Jurkat, Clone E6-1 (cell line): ENCODE measurements around the gene CFAP46.
"Not testable (repeated sequence)": the region's sequence is repeated elsewhere in the genome, so short reads cannot be mapped to it uniquely, and the experiment has no call there.

Source experiments
- DNase-seq: peaks from one replicate; pipeline ENCODE4 v3.0.0-alpha.2; 2011; ENCODE audit warnings: low read depth, low spot score
- H3K4me3 ChIP-seq: 2 replicates; pipeline ENCODE4 v1.5.1; 2011; ENCODE audit warnings: mild to moderate bottlenecking, low read length, control low read depth, moderate library complexity

CFAP46 gene

GRCh38 chr10:132890301-132890700, 52.1 kb downstream of the CFAP46 start:
- DNase-seq = no peak
- no peak overlapping the region for H3K4me3 ChIP-seq

- DNase-seq = no peak
- H3K4me3 ChIP-seq = no peak overlapping the region
These were observed 52.8 kb downstream of the CFAP46 start for GRCh38 chr10:132889556-132889955.

GRCh38 chr10:132888898-132889490, 53.4 kb downstream of the CFAP46 start:
- no peak for DNase-seq
- H3K4me3 ChIP-seq = no peak overlapping the region

- H3K4me3 ChIP-seq, DNase-seq: not testable (repeated sequence)
These were observed 53.9 kb downstream of the CFAP46 start for GRCh38 chr10:132888446-132888845.

GRCh38 chr10:132886211-132887099, 55.9 kb downstream of the CFAP46 start:
- no peak for DNase-seq
- H3K4me3 ChIP-seq = no peak overlapping the region

- no peak for DNase-seq
- H3K4me3 ChIP-seq = no peak overlapping the region
These were observed 56.7 kb downstream of the CFAP46 start for GRCh38 chr10:132885451-132886210.

- no peak for DNase-seq
- no peak overlapping the region for H3K4me3 ChIP-seq
These were observed 57.6 kb downstream of the CFAP46 start for GRCh38 chr10:132884691-132885271.

GRCh38 chr10:132884041-132884440, 58.3 kb downstream of the CFAP46 start:
- no peak for DNase-seq
- H3K4me3 ChIP-seq = no peak overlapping the region

GRCh38 chr10:132883391-132883881, 58.9 kb downstream of the CFAP46 start:
- no peak for DNase-seq
- no peak overlapping the region for H3K4me3 ChIP-seq

- no peak overlapping the region for H3K4me3 ChIP-seq
- DNase-seq = no peak
These were observed 60.1 kb downstream of the CFAP46 start for GRCh38 chr10:132882069-132882951.

GRCh38 chr10:132881186-132881920, 61.0 kb downstream of the CFAP46 start:
- DNase-seq = no peak
- H3K4me3 ChIP-seq = no peak overlapping the region

GRCh38 chr10:132880128-132880981, 62.0 kb downstream of the CFAP46 start:
- DNase-seq = no peak
- H3K4me3 ChIP-seq = no peak overlapping the region

GRCh38 chr10:132879408-132880127, 62.8 kb downstream of the CFAP46 start:
- no peak for DNase-seq
- no peak overlapping the region for H3K4me3 ChIP-seq

GRCh38 chr10:132878730-132879407, 63.5 kb downstream of the CFAP46 start:
- no peak overlapping the region for H3K4me3 ChIP-seq
- DNase-seq = no peak

GRCh38 chr10:132878091-132878729, 64.2 kb downstream of the CFAP46 start:
- no peak for DNase-seq
- no peak overlapping the region for H3K4me3 ChIP-seq
